H7 (cell line): Measurements from ENCODE around the gene GLI3. TPM values are rescaled to one million over a fixed set of nuclear protein-coding genes. Genes with fewer than 3 reads are reported as not detected.
A peak's percentile ranks its signal among the peaks of the same experiment; 100 is the strongest.

Experiments used
- DNase-seq: peaks from one replicate; pipeline ENCODE4 v3.0.0; 2012
- H3K27me3 ChIP-seq: 2 replicates; pipeline ENCODE4 v1.6.0; 2011; ENCODE audit warnings: mild to moderate bottlenecking, low read length; ENCODE audit not compliant: control insufficient read depth, insufficient read depth
- H3K36me3 ChIP-seq: replicated peaks from 2 replicates; pipeline ENCODE4 v1.5.1; 2011; ENCODE audit warnings: low read length; ENCODE audit not compliant: control insufficient read depth, insufficient read depth
- H3K4me3 ChIP-seq: 2 replicates; pipeline ENCODE4 v1.5.1; 2011; ENCODE audit warnings: low read depth, mild to moderate bottlenecking, control low read depth, low read length, moderate library complexity; ENCODE audit not compliant: insufficient read depth
- total RNA-seq: library from RNA; depleted of rRNA; stranded (reverse); fragments of >200 nt; shearing (Covaris generic); gene quantifications from 2 replicates; pipeline ENCODE4 v1.2.3, GENCODE V29; 2014

The GLI3 gene
- total RNA-seq, 1 experiment from 2014 or later, result 6.7 TPM

- Histone ChIP-seq H3K4me3 (no peak overlapping the region), H3K36me3 (no peaks in the 10 kb centered on the region), H3K27me3 (no peaks in the 10 kb centered on the region)
- no peak for DNase-seq
These were observed 261.2 kb downstream of the GLI3 start for GRCh38 chr7:41975849-41976248.

DNA sequence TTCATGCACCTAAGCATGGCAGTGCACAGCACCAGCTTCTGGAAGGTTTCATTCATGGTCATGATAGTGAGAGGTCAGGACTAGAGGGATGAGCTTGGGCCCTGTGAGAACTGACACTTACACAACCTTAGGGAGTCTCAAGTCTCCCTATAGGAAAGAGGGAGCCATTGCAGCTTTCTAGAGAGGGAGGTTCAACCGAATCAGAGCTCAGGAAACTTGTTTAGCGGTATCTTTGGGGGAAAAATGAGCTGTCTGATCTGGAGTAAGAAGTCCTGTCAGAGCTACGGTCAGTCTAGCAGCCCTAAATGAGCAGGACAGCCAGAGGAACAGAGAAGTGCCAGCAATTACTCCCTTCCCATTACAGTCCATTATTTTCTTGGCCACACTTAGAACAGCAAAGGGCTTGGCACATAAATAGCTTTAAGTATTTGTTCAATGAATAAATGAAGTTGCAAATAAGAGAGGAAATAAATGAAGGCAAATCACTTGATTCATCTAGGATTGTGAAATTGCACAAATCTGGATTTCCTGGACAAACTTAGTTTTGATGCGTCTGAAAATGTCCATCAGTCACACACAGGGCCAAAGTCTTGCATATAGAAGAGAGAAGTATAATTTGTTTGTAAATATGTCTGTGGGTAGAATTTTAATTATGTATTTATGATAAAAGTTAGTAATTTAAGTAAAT lies 262.0 kb downstream of the GLI3 start:
- Histone ChIP-seq H3K36me3 (no peaks in the 10 kb centered on the region), H3K4me3 (no peak overlapping the region), H3K27me3 (no peaks in the 10 kb centered on the region)
- DNase-seq, result no peak

GRCh38 chr7:41973202-41973730 lies 263.7 kb downstream of the GLI3 start:
- H3K36me3 ChIP-seq, result no peaks in the 10 kb centered on the region
- H3K27me3 ChIP-seq, result no peaks in the 10 kb centered on the region
- H3K4me3 ChIP-seq, result no peak overlapping the region
- no peak for DNase-seq

DNA sequence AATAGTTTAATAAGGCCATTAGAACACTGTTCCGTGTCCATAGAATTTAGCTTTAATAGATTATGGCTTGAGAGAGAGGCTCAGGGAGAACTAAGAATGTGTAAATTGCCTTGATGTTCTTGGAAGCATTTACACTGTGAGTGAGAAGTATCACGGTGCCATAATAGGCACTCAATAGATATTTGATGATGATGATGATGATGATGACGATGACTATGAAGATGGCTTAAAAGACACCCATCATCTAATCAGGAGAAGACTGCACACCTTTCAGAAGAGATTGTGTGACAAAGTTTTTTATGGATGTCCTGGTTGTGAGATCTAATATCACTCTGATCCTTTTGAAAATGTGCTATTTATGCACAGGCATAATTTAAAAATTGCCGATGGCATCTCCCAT lies 264.2 kb downstream of the GLI3 start:
- Histone ChIP-seq H3K27me3 (no peaks in the 10 kb centered on the region), H3K36me3 (no peaks in the 10 kb centered on the region), H3K4me3 (no peak overlapping the region)
- DNase-seq, result no peak

GRCh38 chr7:41972270-41972669 lies 264.7 kb downstream of the GLI3 start:
- Histone ChIP-seq H3K36me3 (no peaks in the 10 kb centered on the region), H3K27me3 (no peaks in the 10 kb centered on the region), H3K4me3 (no peak overlapping the region)
- DNase-seq, result no peak

- no peak for DNase-seq
- Histone ChIP-seq H3K36me3 (no peaks in the 10 kb centered on the region; the same call in 1 of the 2 replicates), H3K4me3 (no peak overlapping the region)
These were observed 265.3 kb downstream of the GLI3 start for GRCh38 chr7:41971640-41972187.

GRCh38 chr7:41970941-41971340 lies 266.1 kb downstream of the GLI3 start:
- Histone ChIP-seq H3K27me3 (no peaks in the 10 kb centered on the region), H3K4me3 (no peak overlapping the region), H3K36me3 (no peaks in the 10 kb centered on the region; the same call in 1 of the 2 replicates)
- no peak for DNase-seq

More at GRCh38 chr7:41971640-41972187, 265.3 kb downstream of the GLI3 start:
- no peaks in the 10 kb centered on the region for H3K27me3 ChIP-seq

GRCh38 chr7:41969561-41970105 lies 267.4 kb downstream of the GLI3 start:
- Histone ChIP-seq H3K36me3 (no peaks in the 10 kb centered on the region; the same call in 1 of the 2 replicates), H3K4me3 (no peak overlapping the region), H3K27me3 (no peaks in the 10 kb centered on the region)
- no peak for DNase-seq

- Histone ChIP-seq H3K36me3 (no peaks in the 10 kb centered on the region; the same call in 1 of the 2 replicates), H3K4me3 (no peak overlapping the region), H3K27me3 (no peaks in the 10 kb centered on the region)
- no peak for DNase-seq
These were observed 269.9 kb downstream of the GLI3 start for GRCh38 chr7:41967156-41967555.

DNA sequence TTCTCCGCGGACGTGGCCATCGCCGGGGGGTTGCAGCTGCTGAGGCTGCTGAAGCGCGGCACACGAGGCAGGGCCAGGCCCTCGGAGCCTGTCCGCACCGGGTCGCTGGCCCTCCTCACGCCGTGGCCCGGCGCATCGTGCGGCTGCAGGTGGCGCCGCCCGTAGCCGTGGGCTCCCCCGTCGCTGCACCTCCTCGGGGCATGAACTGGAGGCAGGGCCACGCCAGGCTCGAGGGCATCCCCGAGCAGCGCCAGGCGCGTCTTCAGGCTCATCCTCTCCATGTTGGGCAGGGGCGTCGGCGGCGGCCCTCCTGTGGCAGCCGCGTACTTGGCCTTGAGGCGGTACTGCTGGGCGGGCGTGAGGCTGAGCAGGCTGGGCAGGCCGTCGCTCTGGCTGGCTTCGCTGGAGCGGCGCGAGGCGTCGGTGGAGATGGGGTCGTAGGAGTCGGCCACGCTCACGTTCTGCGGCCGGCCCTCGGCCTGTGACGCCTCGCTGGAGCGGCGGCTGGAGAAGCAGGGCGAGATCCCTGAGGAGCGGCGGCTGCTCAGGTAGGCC lies 271.0 kb downstream of the GLI3 start:
- DNase-seq, result peak; percentile 29
- H3K27me3 ChIP-seq, result no peaks in the 10 kb centered on the region
- H3K36me3 ChIP-seq, result no peaks in the 10 kb centered on the region; the same call in 1 of the 2 replicates
- H3K4me3 ChIP-seq, result no peak overlapping the region

GRCh38 chr7:41964849-41965745 lies 271.9 kb downstream of the GLI3 start:
- no peak for DNase-seq
- H3K27me3 ChIP-seq, result no peaks in the 10 kb centered on the region
- no peak overlapping the region for H3K4me3 ChIP-seq
- H3K36me3 ChIP-seq, result no peaks in the 10 kb centered on the region; the same call in 1 of the 2 replicates

DNA sequence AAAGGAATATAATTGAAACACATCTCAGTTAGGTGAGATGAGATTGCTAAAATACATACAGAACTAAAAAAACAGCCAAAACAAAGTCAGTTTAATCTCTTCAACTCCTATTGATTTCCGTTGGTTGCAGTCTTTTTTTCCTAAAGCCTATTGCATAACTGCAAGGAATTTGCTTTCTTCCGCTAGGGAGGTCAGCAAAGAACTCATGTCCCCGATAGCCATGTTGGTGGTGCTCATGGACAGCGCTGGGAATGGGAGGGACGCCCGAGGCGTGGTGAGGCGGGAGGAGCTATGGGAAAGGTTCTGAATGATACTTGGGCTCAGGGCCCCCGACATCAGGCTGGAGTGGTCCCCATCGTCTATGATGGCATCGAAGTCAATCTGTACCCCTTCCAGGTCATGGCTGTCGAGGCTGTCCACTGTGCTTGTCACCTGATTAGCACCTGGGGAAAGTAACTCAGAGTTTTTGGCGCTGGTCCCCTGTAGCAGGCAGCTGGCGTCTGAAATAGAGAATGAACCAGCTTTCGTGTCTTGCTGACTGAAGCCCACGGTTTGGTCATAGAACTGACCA lies 272.7 kb downstream of the GLI3 start:
- H3K27me3 ChIP-seq, result no peaks in the 10 kb centered on the region
- DNase-seq, result no peak
- no peak overlapping the region for H3K4me3 ChIP-seq
- H3K36me3 ChIP-seq, result no peaks in the 10 kb centered on the region; the same call in 1 of the 2 replicates

DNA sequence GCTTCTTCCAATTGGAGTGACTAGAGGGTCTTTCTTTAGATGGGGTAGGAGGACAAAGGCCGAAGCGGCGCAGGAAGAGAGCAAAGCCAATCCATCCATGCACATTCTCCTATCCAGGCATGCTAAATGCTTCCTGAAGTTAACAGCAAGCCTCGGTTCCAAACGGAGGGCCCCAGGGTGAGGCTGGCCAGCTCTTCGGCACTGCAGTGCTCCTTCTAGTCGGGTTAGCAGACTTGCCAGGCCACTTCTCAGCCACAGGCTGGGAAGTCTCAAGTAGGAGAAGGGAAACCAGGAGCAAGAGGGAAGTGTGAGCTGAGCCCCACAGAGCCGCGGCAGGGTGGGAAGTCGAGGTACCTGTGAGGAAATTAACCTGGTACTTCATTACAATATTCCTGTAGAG lies 280.3 kb downstream of the GLI3 start:
- Histone ChIP-seq H3K4me3 (no peak overlapping the region), H3K27me3 (no peaks in the 10 kb centered on the region)
- peak; percentile 26 for DNase-seq

More for the DNA sequence above, 280.3 kb downstream of the GLI3 start:
- H3K36me3 ChIP-seq, result no peaks in the 10 kb centered on the region
